ENCODE measurements around the gene INSYN2A.

Gene INSYN2A

DNA sequence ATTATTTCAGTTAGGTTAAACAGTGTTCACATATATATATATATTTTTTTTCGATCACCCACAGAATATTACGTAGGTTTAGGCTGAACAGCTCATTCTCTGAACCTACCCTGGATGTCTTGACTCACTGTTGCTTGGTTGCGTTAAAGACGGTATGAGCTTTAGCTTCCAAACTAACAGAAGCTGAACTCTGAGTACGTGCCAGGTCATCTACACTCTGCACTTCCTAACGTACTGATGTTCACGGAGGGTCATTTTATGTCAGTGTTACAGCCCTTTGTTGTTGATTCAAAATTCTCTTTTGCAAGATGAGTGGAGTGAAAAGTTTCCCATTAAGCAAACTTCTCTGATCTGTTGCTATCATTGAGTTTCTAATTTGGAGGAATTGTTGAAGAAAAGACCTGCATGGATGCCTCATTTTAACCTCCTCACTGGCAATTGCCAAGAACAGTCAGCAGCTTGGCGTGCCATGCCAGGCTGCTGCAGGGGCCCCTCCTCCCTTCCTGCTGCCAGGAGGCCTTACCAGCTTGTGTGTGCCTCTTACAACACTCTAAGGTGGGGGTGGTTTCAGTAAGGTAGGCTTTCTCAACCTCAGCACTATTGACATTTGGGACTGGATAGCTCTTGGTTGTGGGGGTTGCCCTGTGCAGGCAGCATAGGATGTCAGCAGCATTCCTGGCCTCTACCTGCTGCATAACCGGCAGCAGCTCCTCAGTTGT lies 44.3 kb downstream of the INSYN2A start:
- DNase-seq: no peak

DNA sequence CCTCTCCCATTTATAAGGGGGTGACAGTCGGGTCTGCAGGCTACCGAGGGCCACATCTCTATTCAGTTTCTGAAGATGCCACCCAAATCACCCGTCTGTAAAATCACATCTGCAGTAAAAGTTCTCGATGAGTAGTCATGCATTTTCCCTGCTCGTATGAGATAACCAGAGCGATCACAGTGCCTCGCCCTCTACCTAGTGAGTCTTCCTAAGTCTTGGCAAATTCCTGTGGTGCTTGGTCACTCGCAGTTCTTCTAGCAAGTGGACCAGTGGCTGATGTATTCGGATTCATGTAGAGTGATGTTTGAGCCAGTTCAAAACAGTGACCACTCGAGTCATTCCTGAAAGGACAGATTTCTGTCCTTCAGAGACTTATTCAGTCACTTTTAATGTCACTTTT lies 44.9 kb downstream of the INSYN2A start:
- no peak for DNase-seq

DNA sequence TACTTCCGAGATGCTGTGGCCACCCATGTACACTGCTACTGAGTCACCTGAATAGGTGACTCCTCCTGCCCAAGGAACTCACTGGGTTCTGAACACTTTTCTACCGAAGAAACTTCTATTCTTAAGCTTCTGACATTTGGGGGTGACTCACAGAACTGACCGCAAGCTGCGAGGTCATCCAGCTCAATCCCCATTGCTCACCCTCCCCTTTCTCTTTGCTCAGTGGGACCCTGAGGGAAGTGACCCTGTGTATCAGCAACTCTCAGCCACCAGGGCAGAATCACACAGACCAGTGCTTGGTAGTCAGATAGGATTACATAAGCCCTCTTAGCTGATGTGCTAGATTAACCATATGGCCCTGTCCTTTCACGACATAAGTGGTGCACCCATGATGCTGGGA lies 46.3 kb downstream of the INSYN2A start:
- no peak for DNase-seq

DNA sequence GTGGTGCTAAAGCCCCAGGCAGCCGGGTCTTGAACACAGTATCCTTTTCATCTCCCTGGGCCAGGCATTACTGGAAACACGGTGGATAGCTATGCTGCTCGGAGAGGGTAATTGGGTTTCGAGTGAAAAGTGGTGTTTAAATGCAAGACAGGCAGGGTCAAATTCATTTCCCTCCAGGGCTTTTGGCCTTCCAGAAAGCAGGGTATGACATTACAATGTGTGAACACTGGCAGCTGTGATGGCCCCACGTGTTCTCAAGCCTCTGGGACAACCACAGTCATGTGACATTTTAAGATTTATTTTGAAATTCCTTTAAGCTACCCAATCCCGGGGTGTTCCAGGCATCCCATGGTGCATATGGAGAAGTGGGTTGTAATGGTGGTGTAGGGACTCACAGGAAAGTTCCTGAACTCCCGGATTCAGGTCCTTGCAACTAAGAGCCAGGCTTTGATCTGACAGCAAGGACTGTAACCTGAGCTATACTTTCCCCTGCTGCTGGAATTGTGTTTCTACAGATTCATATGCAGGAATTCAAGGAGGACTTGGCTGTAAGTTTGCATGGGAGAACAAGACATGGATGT lies 46.8 kb downstream of the INSYN2A start:
- no peak for DNase-seq

DNA sequence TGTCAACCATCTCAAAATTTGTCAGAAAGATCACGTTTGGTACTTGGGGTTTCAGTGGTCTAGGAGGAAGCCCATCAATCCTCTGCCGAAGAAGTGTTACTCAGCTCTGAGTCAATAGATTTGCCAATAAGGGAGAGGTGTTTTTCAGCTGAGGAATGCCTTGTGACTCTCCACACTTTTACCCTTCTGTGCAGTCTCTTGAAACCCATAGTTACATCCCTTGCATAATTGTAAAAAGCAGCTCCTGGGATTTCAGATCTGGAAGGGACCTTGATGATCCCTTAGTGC lies 47.5 kb downstream of the INSYN2A start:
- no peak for DNase-seq

DNA sequence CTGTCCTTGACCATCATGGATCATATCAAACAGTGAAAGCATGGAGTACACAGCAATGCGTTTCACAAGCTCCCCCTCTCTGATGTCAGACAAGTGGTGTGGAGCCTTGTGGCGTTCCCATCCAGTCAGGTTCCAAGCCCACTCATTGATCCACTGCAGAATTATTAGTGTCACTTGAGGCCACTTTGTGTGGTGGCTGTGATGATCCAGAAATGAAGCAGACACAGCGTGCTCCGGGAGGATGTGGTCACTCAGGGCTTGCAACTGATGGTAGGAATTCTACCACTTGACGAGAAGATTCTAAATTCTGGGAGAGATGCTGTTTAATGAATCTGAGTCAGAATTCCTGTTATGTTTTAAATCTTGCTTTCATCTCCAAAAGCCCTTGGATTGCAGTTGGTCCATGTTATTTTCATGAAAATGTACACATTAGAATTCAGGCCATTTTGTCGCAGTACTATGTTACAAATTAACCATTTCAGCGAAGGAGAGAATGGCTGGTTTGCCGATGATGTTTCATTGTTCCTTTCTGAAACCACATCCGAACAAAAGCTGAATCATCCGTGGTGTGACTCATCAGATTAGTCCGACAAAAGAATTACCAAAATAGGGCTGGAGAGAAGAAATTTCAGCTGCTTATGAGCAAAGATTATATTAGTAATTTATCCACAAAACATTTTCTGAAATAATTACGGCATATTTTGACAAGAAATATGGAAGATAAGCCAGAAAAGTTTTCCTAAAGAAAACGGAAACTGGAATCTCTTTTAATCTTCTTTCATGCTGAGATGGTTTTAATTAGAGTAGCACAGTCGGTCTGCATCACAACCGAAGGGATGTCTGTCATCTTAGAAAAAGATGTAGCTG lies 48.1 kb downstream of the INSYN2A start:
- DNase-seq: no peak

DNA sequence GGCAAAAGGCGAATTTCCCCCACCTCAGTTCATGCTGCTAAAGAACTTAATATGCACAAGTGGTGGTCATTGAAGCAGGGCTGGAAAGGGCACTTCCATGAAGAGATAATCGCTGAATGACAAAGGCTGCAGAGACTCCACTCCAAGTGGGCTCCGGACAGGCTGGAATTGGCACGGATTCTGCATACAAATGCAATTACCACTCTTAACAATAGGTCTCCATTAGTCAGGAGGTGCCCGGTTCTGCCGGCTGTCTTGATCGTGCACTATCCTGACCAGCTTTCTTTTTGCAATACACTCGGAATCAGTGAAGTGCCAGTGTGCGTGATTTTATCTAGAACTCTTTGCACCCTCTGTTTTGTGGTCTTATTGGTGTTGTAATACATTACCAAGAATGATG lies 49.7 kb downstream of the INSYN2A start:
- DNase-seq: no peak
